HepG2 (cell line): ENCODE measurements around the gene CFAP300. TPM values are rescaled to one million over a fixed set of nuclear protein-coding genes. Genes with fewer than 3 reads are reported as not detected.
A peak's percentile ranks its signal among the peaks of the same experiment; 100 is the strongest.

Experiments
- AKNA ChIP-seq: sonication (generic); formaldehyde crosslinking; IDR thresholded peaks from 2 replicates; pipeline ENCODE4 v1.4.0; 2020; ENCODE audit warnings: missing genetic modification reagents, borderline replicate concordance
- BCL6 ChIP-seq: IDR thresholded peaks from 2 replicates; pipeline ENCODE4 v1.6.1; 2016; ENCODE audit warnings: missing genetic modification reagents, missing compliant biosample characterization
- CENPX ChIP-seq: sonication (generic); formaldehyde crosslinking; IDR thresholded peaks from 2 replicates; pipeline ENCODE4 v1.9.0; 2021; ENCODE audit warnings: mild to moderate bottlenecking, missing genetic modification reagents, moderate library complexity
- DRAP1 ChIP-seq: IDR thresholded peaks from 2 replicates; pipeline ENCODE4 v1.6.1; 2016; ENCODE audit warnings: missing genetic modification reagents, missing compliant biosample characterization
- FOXK1 ChIP-seq: sonication (generic); formaldehyde crosslinking; IDR thresholded peaks from 2 replicates; pipeline ENCODE4 v1.4.0; 2020; ENCODE audit warnings: low read depth, missing genetic modification reagents, borderline replicate concordance
- KAT2B ChIP-seq: fragments of 150-350 bp; IDR thresholded peaks from 2 replicates; pipeline ENCODE4 v1.6.1; 2014; ENCODE audit warnings: low read depth, low read length, borderline replicate concordance
- MED13 ChIP-seq: sonication (generic); formaldehyde crosslinking; IDR thresholded peaks from 2 replicates; pipeline ENCODE4 v1.5.0; 2020; ENCODE audit warnings: missing genetic modification reagents
- MIER2 ChIP-seq: IDR thresholded peaks from 2 replicates; pipeline ENCODE4 v1.6.1; 2016; ENCODE audit warnings: missing biosample characterization, missing genetic modification reagents
- MNT ChIP-seq: fragments of 450-650 bp; IDR thresholded peaks from 2 replicates; pipeline ENCODE4 v1.6.1; 2016
- NR2C2 ChIP-seq: sonication (generic); formaldehyde crosslinking; IDR thresholded peaks from 2 replicates; pipeline ENCODE4 v1.4.0; 2020; ENCODE audit warnings: missing genetic modification reagents, mild to moderate bottlenecking, moderate library complexity, borderline replicate concordance
- RORA ChIP-seq: sonication (generic); formaldehyde crosslinking; IDR thresholded peaks from 2 replicates; pipeline ENCODE4 v1.5.0; 2020; ENCODE audit warnings: mild to moderate bottlenecking, missing genetic modification reagents, moderate library complexity
- SUZ12 ChIP-seq: fragments of 150-350 bp; IDR thresholded peaks from 2 replicates; pipeline ENCODE4 v1.6.1; 2014; ENCODE audit warnings: low read depth, low read length
- TP53 ChIP-seq: sonication (generic); formaldehyde crosslinking; conservative IDR thresholded peaks from 2 replicates; pipeline ENCODE4 v1.4.0; 2020; ENCODE audit warnings: missing genetic modification reagents
- U2AF1 ChIP-seq: fragments of 200-400 bp; formaldehyde crosslinking; optimal IDR thresholded peaks from 2 replicates; pipeline ENCODE3; 2017; ENCODE audit warnings: mild to moderate bottlenecking, low read depth, low read length
- YEATS2 ChIP-seq: sonication (generic); formaldehyde crosslinking; IDR thresholded peaks from 2 replicates; pipeline ENCODE4 v1.4.0; 2020; ENCODE audit warnings: missing genetic modification reagents, borderline replicate concordance
- ZFP37 ChIP-seq: sonication (generic); formaldehyde crosslinking; IDR thresholded peaks from 2 replicates; pipeline ENCODE4 v1.4.0; 2020; ENCODE audit warnings: missing genetic modification reagents, borderline replicate concordance
- ZNF225 ChIP-seq: sonication (generic); formaldehyde crosslinking; IDR thresholded peaks from 2 replicates; pipeline ENCODE4 v1.4.0; 2020; ENCODE audit warnings: mild to moderate bottlenecking, missing genetic modification reagents
- ZNF317 ChIP-seq: sonication (generic); formaldehyde crosslinking; IDR thresholded peaks from 2 replicates; pipeline ENCODE4 v1.5.0; 2020; ENCODE audit warnings: mild to moderate bottlenecking, missing genetic modification reagents
- ZNF605 ChIP-seq: sonication (generic); formaldehyde crosslinking; IDR thresholded peaks from 2 replicates; pipeline ENCODE4 v1.8.0; 2022; ENCODE audit warnings: mild to moderate bottlenecking, missing genetic modification reagents
- ZNF704 ChIP-seq: sonication (generic); formaldehyde crosslinking; IDR thresholded peaks from 2 replicates; pipeline ENCODE4 v1.8.1; 2023; ENCODE audit warnings: mild to moderate bottlenecking, inconsistent platforms, moderate library complexity, missing genetic modification reagents, borderline replicate concordance
- ZSCAN9 ChIP-seq: IDR thresholded peaks from 2 replicates; pipeline ENCODE4 v1.6.1; 2016; ENCODE audit warnings: borderline replicate concordance
- polyA plus RNA-seq, 8 experiments: library from polyadenylated mRNA; depleted of rRNA in 3 of 8; stranded (reverse) in 7 of 8; unstranded in 1 of 8; fragments of >200 nt; fragmentation: Illumina TruSeq in 4 of 8; extraction: Trizol in 4 of 8; gene quantifications; 2 replicates each; pipeline versions ENCODE4 v1.2.1 to v1.2.3, GENCODE V29; 2011 to 2016; ENCODE audit warnings: low read depth in 4 of 8, missing spikeins in 1 of 8, mixed read lengths in 1 of 8; ENCODE audit not compliant: insufficient read depth in 1 of 8
- total RNA-seq, 5 experiments: library from RNA; depleted of rRNA; stranded (reverse); fragments of >200 nt; fragmentation: Illumina TruSeq; extraction: Trizol; gene quantifications; 2 replicates each; pipeline ENCODE4 v1.2.3, GENCODE V29; 2016; ENCODE audit warnings: low read depth in 1 of 5

The CFAP300 gene
- total and polyA plus RNA-seq, 2 of the 13 experiments (the other 11 are each of a cell fraction or from before 2014, with no cell fraction given) = not detected

- TF ChIP-seq MED13 (CRISPR knock-in tag) = peak; percentile 77
- TF ChIP-seq U2AF1 = no peak
- no peak for TF ChIP-seq RORA (CRISPR knock-in tag)
- 0 out of 2 replicates have a peak, but pooled peaks have one; percentile 23 for TF ChIP-seq FOXK1 (CRISPR knock-in tag)
- 0 out of 2 replicates have a peak, but pooled peaks have one; percentile 8 for TF ChIP-seq MNT
- TF ChIP-seq DRAP1 (CRISPR knock-in tag) = no peak; the same call in 1 of the 2 replicates
- TF ChIP-seq AKNA (CRISPR knock-in tag) = no peak
- TF ChIP-seq ZNF225 (CRISPR knock-in tag) = no peak
- TF ChIP-seq SUZ12 = no peak
- peak; percentile 56; the same call in 1 of the 2 replicates for TF ChIP-seq ZSCAN9 (CRISPR knock-in tag)
- TF ChIP-seq ZNF704 (CRISPR knock-in tag) = no peak
- TF ChIP-seq ZNF605 (CRISPR knock-in tag) = 0 out of 2 replicates have a peak, but pooled peaks have one; percentile 6
- TF ChIP-seq BCL6 (CRISPR knock-in tag) = peak; percentile 95
- no peak for TF ChIP-seq KAT2B
- TF ChIP-seq YEATS2 (CRISPR knock-in tag) = no peak; the same call in 1 of the 2 replicates
- TF ChIP-seq MIER2 = no peak; the same call in 1 of the 2 replicates
- TF ChIP-seq ZNF317 (CRISPR knock-in tag) = peak; percentile 72; the same call in 1 of the 2 replicates
- no peak for TF ChIP-seq CENPX
- TF ChIP-seq ZFP37 (CRISPR knock-in tag) = no peak
- 0 out of 2 replicates have a peak, but pooled peaks have one; percentile 5 for TF ChIP-seq NR2C2 (CRISPR knock-in tag)
- TF ChIP-seq TP53 (CRISPR knock-in tag) = no peak
Measured at GRCh38 chr11:102111787-102112508, 64.7 kb downstream of the CFAP300 start (continued).
